ENCODE data around the gene PDE6C. TPM values are rescaled to one million over a fixed set of nuclear protein-coding genes. Genes with fewer than 3 reads are reported as not detected.

Gene PDE6C
- total RNA-seq, 1 experiment from 2014 or later = not detected

DNA sequence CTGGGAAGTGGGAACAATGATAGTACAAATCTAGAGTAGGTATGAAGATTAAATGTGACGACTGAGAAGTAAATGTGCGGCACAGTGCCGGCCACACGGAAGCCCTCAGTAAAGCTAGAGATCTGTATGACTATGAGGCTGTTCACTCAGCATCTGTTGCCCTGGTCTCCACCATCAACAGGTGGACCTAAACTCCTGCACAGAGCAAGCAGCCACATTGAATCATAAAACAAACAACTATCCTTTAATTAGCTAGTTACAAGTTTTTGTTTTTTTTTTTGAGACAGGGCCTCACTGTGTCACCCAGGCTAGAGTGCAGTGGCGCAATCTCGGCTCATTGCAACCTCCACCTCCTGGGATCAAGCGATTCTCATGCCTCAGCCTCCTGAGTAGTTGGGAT, 27.9 kb upstream of the PDE6C start:
- Histone ChIP-seq H2AK5ac (ENCODE audit: insufficient read length, low read length) (no peak overlapping the region), H3K23me2 (ENCODE audit: insufficient read length, low read depth, low read length, poor library complexity, severe bottlenecking) (no peaks in the 10 kb centered on the region), H2BK12ac (ENCODE audit: insufficient read length, low read depth, low read length) (no peak overlapping the region), H3K27ac (ENCODE audit: insufficient read length, low read depth, low read length) (no peak overlapping the region), H3T11ph (ENCODE audit: low read length) (no peak overlapping the region), H3K14ac (ENCODE audit: insufficient read depth, low read length) (no peak overlapping the region), H3K79me2 (ENCODE audit: insufficient read depth, low read length) (no peaks in the 10 kb centered on the region), H2BK15ac (ENCODE audit: low read depth, low read length) (no peak overlapping the region), H3K79me1 (ENCODE audit: insufficient read depth, low read depth, low read length, poor library complexity, severe bottlenecking) (no peaks in the 10 kb centered on the region), H3K9ac (ENCODE audit: extremely low read depth, insufficient read length, low read length) (no peak overlapping the region), H4K8ac (replicated peaks; ENCODE audit: insufficient read length, low read depth, low read length) (no peak overlapping the region), H2AFZ (ENCODE audit: low read length) (no peak overlapping the region), H2BK5ac (ENCODE audit: insufficient read length, low read length) (no peak overlapping the region), H3K4ac (ENCODE audit: low read depth, low read length) (no peak overlapping the region), H2BK20ac (ENCODE audit: low read depth, low read length, poor library complexity, severe bottlenecking) (no peak overlapping the region), H3K18ac (ENCODE audit: insufficient read length, low read depth, low read length) (no peak overlapping the region), H2BK120ac (ENCODE audit: low read depth, low read length, poor library complexity, severe bottlenecking) (no peak overlapping the region), H3K23ac (ENCODE audit: insufficient read length, low read depth, low read length) (no peak overlapping the region), H3K27me3 (ENCODE audit: insufficient read depth, low read length) (no peaks in the 10 kb centered on the region), H3K4me1 (ENCODE audit: insufficient read depth, low read length) (no peaks in the 10 kb centered on the region), H3K9me3 (ENCODE audit: control insufficient read depth, low read depth, low read length) (no peaks in the 10 kb centered on the region), H3K4me2 (ENCODE audit: insufficient read depth, insufficient read length, low read length) (no peak overlapping the region), H4K91ac (ENCODE audit: insufficient read length, low read depth, low read length) (no peak overlapping the region), H4K5ac (ENCODE audit: insufficient read length, low read depth, low read length) (no peak overlapping the region), H4K20me1 (ENCODE audit: control insufficient read depth, insufficient read depth, insufficient read length) (no peaks in the 10 kb centered on the region), H3K56ac (ENCODE audit: insufficient read length, low read depth, low read length) (no peak overlapping the region)
- TF ChIP-seq, protein P1, sequence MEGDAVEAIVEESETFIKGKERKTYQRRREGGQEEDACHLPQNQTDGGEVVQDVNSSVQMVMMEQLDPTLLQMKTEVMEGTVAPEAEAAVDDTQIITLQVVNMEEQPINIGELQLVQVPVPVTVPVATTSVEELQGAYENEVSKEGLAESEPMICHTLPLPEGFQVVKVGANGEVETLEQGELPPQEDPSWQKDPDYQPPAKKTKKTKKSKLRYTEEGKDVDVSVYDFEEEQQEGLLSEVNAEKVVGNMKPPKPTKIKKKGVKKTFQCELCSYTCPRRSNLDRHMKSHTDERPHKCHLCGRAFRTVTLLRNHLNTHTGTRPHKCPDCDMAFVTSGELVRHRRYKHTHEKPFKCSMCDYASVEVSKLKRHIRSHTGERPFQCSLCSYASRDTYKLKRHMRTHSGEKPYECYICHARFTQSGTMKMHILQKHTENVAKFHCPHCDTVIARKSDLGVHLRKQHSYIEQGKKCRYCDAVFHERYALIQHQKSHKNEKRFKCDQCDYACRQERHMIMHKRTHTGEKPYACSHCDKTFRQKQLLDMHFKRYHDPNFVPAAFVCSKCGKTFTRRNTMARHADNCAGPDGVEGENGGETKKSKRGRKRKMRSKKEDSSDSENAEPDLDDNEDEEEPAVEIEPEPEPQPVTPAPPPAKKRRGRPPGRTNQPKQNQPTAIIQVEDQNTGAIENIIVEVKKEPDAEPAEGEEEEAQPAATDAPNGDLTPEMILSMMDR (conservative IDR thresholded peaks at IDR 0.05) = no peak
- Mint-ChIP-seq H3K36me3 (ENCODE audit: insufficient read depth in 1 of 3, low read depth in 3 of 3) (no peaks in the 10 kb centered on the region), H3K27ac (no peak overlapping the region), H3K4me1 (peaks cover 0 to 3% of the 10 kb centered on the region in 2 experiments; a peak in 1 of 4 replicates), H3K9me3 (no peaks in the 10 kb centered on the region), H3K27me3 (ENCODE audit: low read depth) (peaks cover 4% of the 10 kb centered on the region), H3K4me3 (no peak overlapping the region)
- no CpG with 5 or more reads among the region's 7 CpGs for WGBS (ENCODE audit: extremely low coverage, insufficient read length, low lambda C conversion rate)
- no peak for DNase-seq

Measured in H9 (cell line).